ENCODE results near the gene HCFC1.

The HCFC1 gene

GRCh38 chrX:153921070-153921469, 50.5 kb downstream of the HCFC1 start:
- no peak for DNase-seq (ENCODE audit: low read depth)
- TF ChIP-seq, protein P1, sequence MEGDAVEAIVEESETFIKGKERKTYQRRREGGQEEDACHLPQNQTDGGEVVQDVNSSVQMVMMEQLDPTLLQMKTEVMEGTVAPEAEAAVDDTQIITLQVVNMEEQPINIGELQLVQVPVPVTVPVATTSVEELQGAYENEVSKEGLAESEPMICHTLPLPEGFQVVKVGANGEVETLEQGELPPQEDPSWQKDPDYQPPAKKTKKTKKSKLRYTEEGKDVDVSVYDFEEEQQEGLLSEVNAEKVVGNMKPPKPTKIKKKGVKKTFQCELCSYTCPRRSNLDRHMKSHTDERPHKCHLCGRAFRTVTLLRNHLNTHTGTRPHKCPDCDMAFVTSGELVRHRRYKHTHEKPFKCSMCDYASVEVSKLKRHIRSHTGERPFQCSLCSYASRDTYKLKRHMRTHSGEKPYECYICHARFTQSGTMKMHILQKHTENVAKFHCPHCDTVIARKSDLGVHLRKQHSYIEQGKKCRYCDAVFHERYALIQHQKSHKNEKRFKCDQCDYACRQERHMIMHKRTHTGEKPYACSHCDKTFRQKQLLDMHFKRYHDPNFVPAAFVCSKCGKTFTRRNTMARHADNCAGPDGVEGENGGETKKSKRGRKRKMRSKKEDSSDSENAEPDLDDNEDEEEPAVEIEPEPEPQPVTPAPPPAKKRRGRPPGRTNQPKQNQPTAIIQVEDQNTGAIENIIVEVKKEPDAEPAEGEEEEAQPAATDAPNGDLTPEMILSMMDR (IDR thresholded peaks at IDR 0.05; ENCODE audit: control insufficient read depth, insufficient read depth, low read depth, low read length, missing control alignments), result no peak
- no peak overlapping the region for H3K4me3 ChIP-seq (ENCODE audit: control insufficient read depth, low read depth, low read length)

- TF ChIP-seq, protein P1 (IDR thresholded peaks at IDR 0.05; ENCODE audit: control insufficient read depth, insufficient read depth, low read depth, low read length, missing control alignments), result no peak
- no peak for DNase-seq (ENCODE audit: low read depth)
- no peak overlapping the region for H3K4me3 ChIP-seq (ENCODE audit: control insufficient read depth, low read depth, low read length)
Measured at GRCh38 chrX:153920546-153920945, 51.1 kb downstream of the HCFC1 start.

GRCh38 chrX:153919281-153919680, 52.3 kb downstream of the HCFC1 start:
- no peak for DNase-seq (ENCODE audit: low read depth)
- no peak overlapping the region for H3K4me3 ChIP-seq (ENCODE audit: control insufficient read depth, low read depth, low read length)
- TF ChIP-seq, protein P1 (IDR thresholded peaks at IDR 0.05; ENCODE audit: control insufficient read depth, insufficient read depth, low read depth, low read length, missing control alignments), result no peak

DNA sequence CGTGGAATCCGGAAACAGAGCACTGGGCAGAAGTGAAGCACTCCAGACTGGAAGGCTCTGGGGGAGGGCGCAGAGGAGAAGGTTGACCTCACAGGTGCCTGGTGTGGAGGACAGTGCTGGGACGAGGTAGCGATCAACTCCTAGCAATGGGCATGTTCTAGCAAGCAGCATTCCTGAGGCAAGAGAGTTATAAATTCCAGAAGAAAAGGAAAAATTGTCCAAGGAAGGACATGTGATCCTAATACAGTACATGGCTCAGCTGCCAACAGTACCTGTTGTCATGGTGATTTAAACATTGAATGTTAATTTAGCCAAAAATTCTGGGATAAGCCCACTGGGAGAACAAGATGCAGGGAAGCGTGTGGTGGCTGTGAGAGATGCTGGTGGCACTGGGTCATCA, 53.7 kb downstream of the HCFC1 start:
- no peak for DNase-seq (ENCODE audit: low read depth)
- no peak overlapping the region for H3K4me3 ChIP-seq (ENCODE audit: control insufficient read depth, low read depth, low read length)
- TF ChIP-seq, protein P1 (IDR thresholded peaks at IDR 0.05; ENCODE audit: control insufficient read depth, insufficient read depth, low read depth, low read length, missing control alignments), result no peak

DNA sequence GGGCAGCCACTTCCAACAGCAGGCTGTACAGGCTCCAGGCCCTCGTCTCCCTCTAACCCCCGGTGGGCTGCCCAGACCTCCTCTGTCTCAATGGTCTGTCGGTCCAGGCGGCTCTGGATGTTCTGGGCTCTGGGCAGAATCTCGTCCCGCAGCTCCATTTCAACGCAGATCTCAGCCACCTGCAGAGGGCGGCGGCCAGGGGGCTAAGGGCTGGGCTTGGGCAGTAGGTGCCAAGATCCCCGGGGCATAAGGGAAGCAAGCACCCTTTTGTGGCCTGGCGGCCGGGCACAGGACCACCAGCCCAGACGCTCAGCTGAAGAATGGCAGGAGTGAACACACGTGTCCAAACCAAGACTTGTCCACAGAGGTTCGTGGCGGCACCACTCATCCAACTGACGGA, 57.9 kb downstream of the HCFC1 start:
- H3K4me3 ChIP-seq (ENCODE audit: control insufficient read depth, low read depth, low read length), result no peak overlapping the region
- TF ChIP-seq, protein P1 (IDR thresholded peaks at IDR 0.05; ENCODE audit: control insufficient read depth, insufficient read depth, low read depth, low read length, missing control alignments), result no peak
- DNase-seq (ENCODE audit: low read depth), result no peak

DNA sequence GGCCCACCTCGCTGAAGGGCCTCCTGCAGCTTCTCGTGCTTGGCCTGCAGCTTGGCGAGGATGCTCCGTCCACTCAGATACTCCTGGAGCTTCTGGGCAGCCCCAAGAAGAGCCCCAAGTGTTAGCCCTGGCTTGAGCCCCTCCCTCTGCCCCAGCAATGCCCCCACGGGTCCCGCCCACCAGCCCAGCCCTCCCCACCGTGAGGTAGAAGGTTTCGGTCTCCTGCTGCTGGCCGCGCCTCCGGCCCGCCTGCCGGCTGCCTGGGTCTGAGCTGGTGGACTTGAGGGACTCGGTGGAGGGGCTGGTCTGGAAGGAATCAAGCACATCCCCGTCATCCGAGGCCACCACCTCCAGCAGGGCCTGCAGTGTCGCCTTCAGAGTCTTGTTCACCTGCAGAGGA, 58.4 kb downstream of the HCFC1 start:
- H3K4me3 ChIP-seq (ENCODE audit: control insufficient read depth, low read depth, low read length), result no peak overlapping the region
- TF ChIP-seq, protein P1 (IDR thresholded peaks at IDR 0.05; ENCODE audit: control insufficient read depth, insufficient read depth, low read depth, low read length, missing control alignments), result no peak
- DNase-seq (ENCODE audit: low read depth), result no peak

- DNase-seq (ENCODE audit: low read depth), result no peak
- TF ChIP-seq, protein P1 (IDR thresholded peaks at IDR 0.05; ENCODE audit: control insufficient read depth, insufficient read depth, low read depth, low read length, missing control alignments), result no peak
- H3K4me3 ChIP-seq (ENCODE audit: control insufficient read depth, low read depth, low read length), result no peak overlapping the region
Measured at GRCh38 chrX:153911798-153912197, 59.8 kb downstream of the HCFC1 start.

All from AG09309 (cell line).